ENCODE data around the gene EXOC8.
A peak's percentile ranks its signal among the peaks of the same experiment; 100 is the strongest.

EXOC8 gene

GRCh38 chr1:231317306-231318014, 20.2 kb downstream of the EXOC8 start:
- Histone ChIP-seq H3K9me3 (ENCODE audit: control insufficient read depth, insufficient read depth, low read length) (no peaks in the 10 kb centered on the region), H3K4me3 (ENCODE audit: low read length) (no peak overlapping the region), H3K36me3 (ENCODE audit: control insufficient read depth, insufficient read depth, low read length) (no peaks in the 10 kb centered on the region), H3K27me3 (ENCODE audit: control insufficient read depth, insufficient read depth, low read length) (no peaks in the 10 kb centered on the region), H3K27ac (ENCODE audit: low read length) (no peak overlapping the region), H3K4me1 (ENCODE audit: control insufficient read depth, insufficient read depth, low read length) (no peaks in the 10 kb centered on the region)
- no peak for DNase-seq (ENCODE audit: low read depth, low spot score)
- no CpG with 5 or more reads among the region's 44 CpGs for WGBS (ENCODE audit: insufficient coverage, insufficient read length)

- DNase-seq (ENCODE audit: low read depth, low spot score), result peak; percentile 31
- Histone ChIP-seq H3K36me3 (ENCODE audit: control insufficient read depth, insufficient read depth, low read length) (no peaks in the 10 kb centered on the region), H3K4me1 (ENCODE audit: control insufficient read depth, insufficient read depth, low read length) (no peaks in the 10 kb centered on the region), H3K27me3 (ENCODE audit: control insufficient read depth, insufficient read depth, low read length) (no peaks in the 10 kb centered on the region), H3K9me3 (ENCODE audit: control insufficient read depth, insufficient read depth, low read length) (no peaks in the 10 kb centered on the region), H3K4me3 (ENCODE audit: low read length) (no peak overlapping the region), H3K27ac (ENCODE audit: low read length) (no peak overlapping the region)
- WGBS (ENCODE audit: insufficient coverage, insufficient read length), result no CpG with 5 or more reads among the region's 11 CpGs
These were observed 21.8 kb downstream of the EXOC8 start for GRCh38 chr1:231315887-231316286.

- Histone ChIP-seq H3K4me1 (ENCODE audit: control insufficient read depth, insufficient read depth, low read length) (no peaks in the 10 kb centered on the region), H3K9me3 (ENCODE audit: control insufficient read depth, insufficient read depth, low read length) (no peaks in the 10 kb centered on the region), H3K27me3 (ENCODE audit: control insufficient read depth, insufficient read depth, low read length) (no peaks in the 10 kb centered on the region), H3K4me3 (ENCODE audit: low read length) (no peak overlapping the region), H3K27ac (ENCODE audit: low read length) (no peak overlapping the region), H3K36me3 (ENCODE audit: control insufficient read depth, insufficient read depth, low read length) (no peaks in the 10 kb centered on the region)
- no peak for DNase-seq (ENCODE audit: low read depth, low spot score)
- no CpG with 5 or more reads among the region's 4 CpGs for WGBS (ENCODE audit: insufficient coverage, insufficient read length)
These were observed 24.0 kb downstream of the EXOC8 start for GRCh38 chr1:231313661-231314060.

- WGBS (ENCODE audit: insufficient coverage, insufficient read length), result no CpG with 5 or more reads among the region's 5 CpGs
- no peak overlapping the region for H3K27ac ChIP-seq (ENCODE audit: low read length)
- no peaks in the 10 kb centered on the region for H3K36me3 ChIP-seq (ENCODE audit: control insufficient read depth, insufficient read depth, low read length)
- DNase-seq (ENCODE audit: low read depth, low spot score), result no peak
- no peaks in the 10 kb centered on the region for H3K4me1 ChIP-seq (ENCODE audit: control insufficient read depth, insufficient read depth, low read length)
- H3K4me3 ChIP-seq (ENCODE audit: low read length), result no peak overlapping the region
- H3K27me3 ChIP-seq (ENCODE audit: control insufficient read depth, insufficient read depth, low read length), result no peaks in the 10 kb centered on the region
- no peaks in the 10 kb centered on the region for H3K9me3 ChIP-seq (ENCODE audit: control insufficient read depth, insufficient read depth, low read length)
These were observed 25.2 kb downstream of the EXOC8 start for GRCh38 chr1:231312432-231312788.

GRCh38 chr1:231311720-231312431, 25.8 kb downstream of the EXOC8 start:
- WGBS (ENCODE audit: insufficient coverage, insufficient read length), result no CpG with 5 or more reads among the region's 8 CpGs
- no peak for DNase-seq (ENCODE audit: low read depth, low spot score)
- Histone ChIP-seq H3K27me3 (ENCODE audit: control insufficient read depth, insufficient read depth, low read length) (no peaks in the 10 kb centered on the region), H3K27ac (ENCODE audit: low read length) (no peak overlapping the region), H3K36me3 (ENCODE audit: control insufficient read depth, insufficient read depth, low read length) (no peaks in the 10 kb centered on the region), H3K4me1 (ENCODE audit: control insufficient read depth, insufficient read depth, low read length) (no peaks in the 10 kb centered on the region), H3K9me3 (ENCODE audit: control insufficient read depth, insufficient read depth, low read length) (no peaks in the 10 kb centered on the region), H3K4me3 (ENCODE audit: low read length) (no peak overlapping the region)

- H3K4me3 ChIP-seq (ENCODE audit: low read length), result no peak overlapping the region
- no peaks in the 10 kb centered on the region for H3K27me3 ChIP-seq (ENCODE audit: control insufficient read depth, insufficient read depth, low read length)
- H3K27ac ChIP-seq (ENCODE audit: low read length), result no peak overlapping the region
- DNase-seq (ENCODE audit: low read depth, low spot score), result no peak
- no CpG with 5 or more reads among the region's 10 CpGs for WGBS (ENCODE audit: insufficient coverage, insufficient read length)
- no peaks in the 10 kb centered on the region for H3K4me1 ChIP-seq (ENCODE audit: control insufficient read depth, insufficient read depth, low read length)
- H3K36me3 ChIP-seq (ENCODE audit: control insufficient read depth, insufficient read depth, low read length), result no peaks in the 10 kb centered on the region
- H3K9me3 ChIP-seq (ENCODE audit: control insufficient read depth, insufficient read depth, low read length), result no peaks in the 10 kb centered on the region
These were observed 27.2 kb downstream of the EXOC8 start for GRCh38 chr1:231310391-231310934.

- Histone ChIP-seq H3K36me3 (ENCODE audit: control insufficient read depth, insufficient read depth, low read length) (no peaks in the 10 kb centered on the region), H3K4me1 (ENCODE audit: control insufficient read depth, insufficient read depth, low read length) (no peaks in the 10 kb centered on the region), H3K4me3 (ENCODE audit: low read length) (no peak overlapping the region), H3K27me3 (ENCODE audit: control insufficient read depth, insufficient read depth, low read length) (no peaks in the 10 kb centered on the region), H3K27ac (ENCODE audit: low read length) (no peak overlapping the region), H3K9me3 (ENCODE audit: control insufficient read depth, insufficient read depth, low read length) (no peaks in the 10 kb centered on the region)
- no CpG with 5 or more reads among the region's 3 CpGs for WGBS (ENCODE audit: insufficient coverage, insufficient read length)
- no peak for DNase-seq (ENCODE audit: low read depth, low spot score)
These were observed 35.7 kb downstream of the EXOC8 start for GRCh38 chr1:231301990-231302389.

- no CpG with 5 or more reads among the region's 4 CpGs for WGBS (ENCODE audit: insufficient coverage, insufficient read length)
These were observed 41.7 kb downstream of the EXOC8 start for GRCh38 chr1:231295938-231296337.

GRCh38 chr1:231286603-231287002, 51.0 kb downstream of the EXOC8 start:
- no peak for DNase-seq (ENCODE audit: low read depth, low spot score)
- H3K4me1 ChIP-seq (ENCODE audit: control insufficient read depth, insufficient read depth, low read length), result no peaks in the 10 kb centered on the region

More at GRCh38 chr1:231295938-231296337, 41.7 kb downstream of the EXOC8 start:
- no peaks in the 10 kb centered on the region for H3K4me1 ChIP-seq (ENCODE audit: control insufficient read depth, insufficient read depth, low read length)
- H3K27me3 ChIP-seq (ENCODE audit: control insufficient read depth, insufficient read depth, low read length), result no peaks in the 10 kb centered on the region
- DNase-seq (ENCODE audit: low read depth, low spot score), result no peak
- no peaks in the 10 kb centered on the region for H3K36me3 ChIP-seq (ENCODE audit: control insufficient read depth, insufficient read depth, low read length)
- H3K27ac ChIP-seq (ENCODE audit: low read length), result no peak overlapping the region
- no peak overlapping the region for H3K4me3 ChIP-seq (ENCODE audit: low read length)
- no peaks in the 10 kb centered on the region for H3K9me3 ChIP-seq (ENCODE audit: control insufficient read depth, insufficient read depth, low read length)

GRCh38 chr1:231284441-231284840, 53.2 kb downstream of the EXOC8 start:
- Histone ChIP-seq H3K27me3 (ENCODE audit: control insufficient read depth, insufficient read depth, low read length) (no peaks in the 10 kb centered on the region), H3K27ac (ENCODE audit: low read length) (no peak overlapping the region), H3K36me3 (ENCODE audit: control insufficient read depth, insufficient read depth, low read length) (no peaks in the 10 kb centered on the region), H3K4me1 (ENCODE audit: control insufficient read depth, insufficient read depth, low read length) (no peaks in the 10 kb centered on the region), H3K4me3 (ENCODE audit: low read length) (no peak overlapping the region), H3K9me3 (ENCODE audit: control insufficient read depth, insufficient read depth, low read length) (no peaks in the 10 kb centered on the region)
- WGBS (ENCODE audit: insufficient coverage, insufficient read length), result no CpG with 5 or more reads among the region's 6 CpGs
- DNase-seq (ENCODE audit: low read depth, low spot score), result no peak

More at GRCh38 chr1:231286603-231287002, 51.0 kb downstream of the EXOC8 start:
- Histone ChIP-seq H3K27ac (ENCODE audit: low read length) (no peak overlapping the region), H3K9me3 (ENCODE audit: control insufficient read depth, insufficient read depth, low read length) (no peaks in the 10 kb centered on the region), H3K4me3 (ENCODE audit: low read length) (no peak overlapping the region), H3K36me3 (ENCODE audit: control insufficient read depth, insufficient read depth, low read length) (no peaks in the 10 kb centered on the region), H3K27me3 (ENCODE audit: control insufficient read depth, insufficient read depth, low read length) (no peaks in the 10 kb centered on the region)
- WGBS (ENCODE audit: insufficient coverage, insufficient read length), result no CpG with 5 or more reads among the region's 6 CpGs
